ENCODE measurements around the gene SH3TC2. TPM values are rescaled to one million over a fixed set of nuclear protein-coding genes. Genes with fewer than 3 reads are reported as not detected.

The SH3TC2 gene
- polyA plus RNA-seq, 1 experiment, result 1.3 TPM

- no peak for DNase-seq (ENCODE audit: low read depth, low spot score)
- ChIA-PET POLR2A (no interaction called here), CTCF (no interaction called here)
- H3K27me3 ChIP-seq (ENCODE audit: control insufficient read depth, insufficient read depth, low read length), result no peaks in the 10 kb centered on the region
- no peak overlapping the region for H3K27ac ChIP-seq (ENCODE audit: low read depth, low read length)
- no peaks in the 10 kb centered on the region for H3K9me3 ChIP-seq (ENCODE audit: control insufficient read depth, insufficient read depth, low read length)
- no peak for TF ChIP-seq CTCF (IDR thresholded peaks at IDR 0.05; ENCODE audit: low read depth, low read length)
- no peak overlapping the region for H3K4me3 ChIP-seq (ENCODE audit: low read depth, low read length)
These were observed 1.1 kb upstream of the SH3TC2 start for GRCh38 chr5:149063896-149064478.

DNA sequence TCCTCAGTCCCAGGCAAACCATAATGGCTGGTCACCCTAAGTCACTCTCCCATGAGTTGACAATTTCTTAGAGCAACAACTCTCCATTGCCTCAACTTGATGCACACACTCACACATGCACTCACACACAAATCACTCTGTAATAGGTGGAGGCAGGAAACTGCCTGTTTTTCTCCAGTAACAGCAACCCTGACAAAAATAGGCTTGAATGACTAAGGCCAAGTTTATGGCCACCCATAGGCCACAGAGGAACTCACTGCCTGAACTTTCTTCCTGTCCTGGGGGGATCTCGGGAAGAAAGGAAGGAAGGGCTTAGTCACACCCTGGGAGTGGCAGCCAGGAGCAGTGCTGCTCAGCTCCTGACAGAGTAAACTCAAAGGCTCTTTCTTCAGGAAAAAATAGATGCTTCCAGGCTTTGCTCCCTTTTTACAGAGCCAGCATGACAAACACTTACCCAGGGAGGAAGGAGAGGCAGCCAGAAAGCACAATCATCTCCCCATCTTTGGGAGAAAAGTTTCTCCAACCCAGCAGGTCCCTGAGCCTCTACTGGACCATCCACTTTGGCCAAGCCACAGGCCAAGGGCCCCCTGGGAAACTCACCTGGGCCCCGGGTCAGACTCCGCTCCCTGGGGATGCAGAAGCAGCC is 368 bp downstream of the SH3TC2 start:
- H3K27ac ChIP-seq (ENCODE audit: low read depth, low read length), result peak overlapping the region; percentile 75
- TF ChIP-seq CTCF (IDR thresholded peaks at IDR 0.05; ENCODE audit: low read depth, low read length), result no peak
- CTCF ChIA-PET, result interaction anchor here (1.0 to 2.2 kb wide), 2 partner anchors 52 to 332 kb away, joined by 4 to 10 read pairs (median 8); no protein-coding TSS in a partner anchor
- no peak overlapping the region for H3K4me3 ChIP-seq (ENCODE audit: low read depth, low read length)
- peaks cover 3% of the 10 kb centered on the region; the same call in 1 of the 2 replicates for H3K9me3 ChIP-seq (ENCODE audit: control insufficient read depth, insufficient read depth, low read length)
- H3K27me3 ChIP-seq (ENCODE audit: control insufficient read depth, insufficient read depth, low read length), result no peaks in the 10 kb centered on the region
- POLR2A ChIA-PET, result interaction anchor here (1.4 kb wide), 1 partner anchor 236 kb away, joined by 3 read pairs; the partner anchor contains the start of gene ADRB2
- DNase-seq (ENCODE audit: low read depth, low spot score), result no peak

GRCh38 chr5:149061341-149061740 is 1.5 kb downstream of the SH3TC2 start:
- H3K4me3 ChIP-seq (ENCODE audit: low read depth, low read length), result no peak overlapping the region
- no peaks in the 10 kb centered on the region for H3K27me3 ChIP-seq (ENCODE audit: control insufficient read depth, insufficient read depth, low read length)
- POLR2A ChIA-PET, result no interaction called here
- H3K9me3 ChIP-seq (ENCODE audit: control insufficient read depth, insufficient read depth, low read length), result peaks cover 3% of the 10 kb centered on the region; the same call in 1 of the 2 replicates
- DNase-seq (ENCODE audit: low read depth, low spot score), result no peak
- no peak overlapping the region for H3K27ac ChIP-seq (ENCODE audit: low read depth, low read length)
- TF ChIP-seq CTCF (IDR thresholded peaks at IDR 0.05; ENCODE audit: low read depth, low read length), result no peak
- CTCF ChIA-PET, result interaction anchor here (1.1 to 2.2 kb wide), 4 partner anchors 11 to 330 kb away, joined by 3 to 10 read pairs (median 6); no protein-coding TSS in a partner anchor

DNA sequence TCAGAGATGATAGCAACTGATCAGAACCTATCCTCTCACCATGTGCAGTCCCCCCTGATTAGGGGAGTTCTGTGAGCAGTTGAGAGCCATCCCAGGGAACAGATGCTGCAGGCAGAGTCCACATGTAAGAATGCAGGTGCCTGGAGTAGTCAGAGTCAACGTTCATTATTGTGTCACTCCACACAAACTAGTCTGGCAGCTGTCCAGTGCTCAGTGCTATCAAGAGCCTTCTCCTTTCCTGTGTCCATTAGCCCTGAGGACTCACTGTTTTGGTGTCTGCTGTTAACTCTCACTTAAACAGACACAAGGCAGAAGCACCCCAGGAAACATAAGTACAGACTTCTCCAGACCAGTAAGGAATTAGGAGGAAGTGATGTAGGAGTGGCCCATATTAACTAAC is 2.5 kb downstream of the SH3TC2 start:
- peaks cover 3% of the 10 kb centered on the region; the same call in 1 of the 2 replicates for H3K9me3 ChIP-seq (ENCODE audit: control insufficient read depth, insufficient read depth, low read length)
- TF ChIP-seq CTCF (IDR thresholded peaks at IDR 0.05; ENCODE audit: low read depth, low read length), result no peak
- ChIA-PET CTCF (interaction anchor here (0.8 to 1.3 kb wide), 3 partner anchors 25 to 319 kb away, joined by 3 to 7 read pairs (median 3); no protein-coding TSS in a partner anchor), POLR2A (no interaction called here)
- no peak overlapping the region for H3K27ac ChIP-seq (ENCODE audit: low read depth, low read length)
- no peak overlapping the region for H3K4me3 ChIP-seq (ENCODE audit: low read depth, low read length)
- no peaks in the 10 kb centered on the region for H3K27me3 ChIP-seq (ENCODE audit: control insufficient read depth, insufficient read depth, low read length)
- no peak for DNase-seq (ENCODE audit: low read depth, low spot score)

GRCh38 chr5:149056616-149057165 is 6.2 kb downstream of the SH3TC2 start:
- ChIA-PET POLR2A (no interaction called here), CTCF (interaction anchor here (1.0 to 7.0 kb wide), 8 partner anchors 21 to 326 kb away, joined by 3 to 42 read pairs (median 6); no protein-coding TSS in a partner anchor)
- peaks cover 3% of the 10 kb centered on the region; the same call in 1 of the 2 replicates for H3K9me3 ChIP-seq (ENCODE audit: control insufficient read depth, insufficient read depth, low read length)
- no peaks in the 10 kb centered on the region for H3K27me3 ChIP-seq (ENCODE audit: control insufficient read depth, insufficient read depth, low read length)
- no peak for TF ChIP-seq CTCF (IDR thresholded peaks at IDR 0.05; ENCODE audit: low read depth, low read length)
- H3K27ac ChIP-seq (ENCODE audit: low read depth, low read length), result peak overlapping the region; percentile 41
- no peak overlapping the region for H3K4me3 ChIP-seq (ENCODE audit: low read depth, low read length)
- DNase-seq (ENCODE audit: low read depth, low spot score), result no peak

Data from AG04450 (cell line).